HG02885 (cell line): ENCODE measurements around the gene FKRP.
"Not testable (repeated sequence)": the region's sequence is repeated elsewhere in the genome, so short reads cannot be mapped to it uniquely, and the experiment has no call there.

Experiments used
- ATAC-seq: cut with Tn5 transposase; IDR thresholded peaks from one replicate; pipeline ENCODE4 v1.9.1; 2021; ENCODE audit warnings: mild to moderate bottlenecking; ENCODE audit not compliant: unreplicated experiment, poor library complexity

Gene FKRP, protein sequence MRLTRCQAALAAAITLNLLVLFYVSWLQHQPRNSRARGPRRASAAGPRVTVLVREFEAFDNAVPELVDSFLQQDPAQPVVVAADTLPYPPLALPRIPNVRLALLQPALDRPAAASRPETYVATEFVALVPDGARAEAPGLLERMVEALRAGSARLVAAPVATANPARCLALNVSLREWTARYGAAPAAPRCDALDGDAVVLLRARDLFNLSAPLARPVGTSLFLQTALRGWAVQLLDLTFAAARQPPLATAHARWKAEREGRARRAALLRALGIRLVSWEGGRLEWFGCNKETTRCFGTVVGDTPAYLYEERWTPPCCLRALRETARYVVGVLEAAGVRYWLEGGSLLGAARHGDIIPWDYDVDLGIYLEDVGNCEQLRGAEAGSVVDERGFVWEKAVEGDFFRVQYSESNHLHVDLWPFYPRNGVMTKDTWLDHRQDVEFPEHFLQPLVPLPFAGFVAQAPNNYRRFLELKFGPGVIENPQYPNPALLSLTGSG

DNA sequence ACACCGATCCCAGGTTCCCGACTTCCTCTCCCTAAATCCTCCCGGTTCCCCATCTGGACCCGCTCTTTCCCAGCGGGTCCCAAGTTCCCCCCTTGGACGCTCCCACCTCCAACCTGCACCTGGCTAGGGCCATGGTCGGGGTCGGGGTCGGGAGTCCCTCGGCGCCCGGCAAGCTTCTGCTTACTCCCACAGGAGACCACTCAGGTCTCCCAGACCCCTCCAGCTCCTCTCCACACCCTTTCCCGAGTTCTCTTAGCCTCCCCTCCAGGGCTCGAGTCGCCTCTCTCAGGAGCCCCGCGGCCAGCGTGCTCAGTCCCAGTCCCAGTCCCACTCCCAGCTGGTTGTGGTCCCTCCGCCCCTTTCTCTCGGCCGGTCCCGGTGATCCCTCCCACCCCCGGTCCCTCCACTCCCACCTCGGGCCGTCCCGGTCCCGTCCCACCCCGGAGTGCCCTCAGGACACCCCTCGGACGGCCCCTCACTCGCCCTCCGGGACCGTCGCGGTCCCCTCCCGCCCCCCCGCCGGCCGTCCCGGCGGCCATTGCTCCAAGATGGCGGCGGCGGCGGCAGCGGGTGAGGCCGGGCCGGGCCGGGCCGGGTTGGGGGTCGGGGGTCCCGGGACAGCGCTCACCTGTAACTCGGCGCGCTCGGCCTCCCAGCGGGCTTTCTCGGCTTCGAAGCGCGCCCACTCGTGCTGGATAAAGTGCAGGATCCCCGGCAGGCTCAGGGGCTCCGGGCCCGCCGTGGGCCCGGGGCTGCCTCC, at the start of gene FKRP:
FKRP (plus strand) TSS at position 537 of the 760 bp plus-strand sequence. CDS start 9,394 bp downstream, outside the sequence.
- peak; percentile 56 for ATAC-seq

DNA sequence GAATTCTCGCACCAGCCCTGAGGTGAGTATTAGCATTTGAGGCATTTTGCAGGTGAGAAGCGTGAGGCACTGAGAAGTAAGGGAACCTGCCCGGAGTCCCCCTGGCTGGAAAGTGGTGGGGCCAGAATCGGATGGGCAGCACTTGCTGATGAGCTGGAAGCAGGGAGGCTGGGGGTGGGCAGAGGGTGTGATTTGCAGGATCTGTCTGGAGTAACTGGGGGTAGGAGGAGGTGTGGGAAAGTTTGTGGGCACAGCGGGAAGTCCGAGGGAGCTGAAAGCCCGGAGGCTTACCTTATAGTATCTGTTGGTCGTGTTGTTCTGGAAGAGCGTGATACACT, 49.0 kb upstream of the FKRP start:
- no peak for ATAC-seq

DNA sequence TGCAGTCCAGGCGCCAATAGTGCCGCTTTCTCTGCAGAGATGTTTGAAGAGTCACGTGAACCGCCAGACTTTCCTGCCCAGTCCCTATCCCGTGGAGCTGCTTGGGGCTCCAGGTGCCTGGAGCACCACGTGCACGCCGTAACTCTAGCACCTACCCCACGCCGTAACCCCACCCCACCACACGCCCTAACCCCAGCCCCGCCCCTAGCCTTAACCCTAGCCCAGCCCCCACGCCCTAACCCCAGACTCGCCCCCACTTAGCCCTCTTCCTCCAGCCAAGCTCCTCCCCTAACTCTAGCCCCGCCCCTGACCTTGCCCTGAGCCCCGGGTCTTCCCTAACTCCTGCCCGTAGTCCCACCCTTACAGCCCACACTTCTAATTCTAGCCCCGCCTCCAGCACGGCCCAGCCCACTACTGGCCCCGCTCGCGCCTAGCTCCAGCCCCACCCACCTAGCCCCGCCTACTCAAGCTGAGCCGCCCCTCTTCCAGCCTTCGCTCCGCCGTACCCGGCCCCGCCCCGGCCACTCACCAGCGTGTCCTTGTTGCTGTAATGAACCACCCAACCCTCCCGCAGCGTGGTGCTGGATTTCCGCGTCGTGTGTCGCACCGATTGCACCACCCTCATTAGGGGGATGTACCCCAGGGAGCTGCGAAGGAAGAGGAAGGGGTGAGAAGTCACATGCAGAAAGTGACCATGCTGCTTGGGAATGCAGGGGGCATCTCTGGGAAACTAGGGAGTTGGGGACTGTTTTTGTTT, 48.5 kb upstream of the FKRP start:
- ATAC-seq, result no peak

DNA sequence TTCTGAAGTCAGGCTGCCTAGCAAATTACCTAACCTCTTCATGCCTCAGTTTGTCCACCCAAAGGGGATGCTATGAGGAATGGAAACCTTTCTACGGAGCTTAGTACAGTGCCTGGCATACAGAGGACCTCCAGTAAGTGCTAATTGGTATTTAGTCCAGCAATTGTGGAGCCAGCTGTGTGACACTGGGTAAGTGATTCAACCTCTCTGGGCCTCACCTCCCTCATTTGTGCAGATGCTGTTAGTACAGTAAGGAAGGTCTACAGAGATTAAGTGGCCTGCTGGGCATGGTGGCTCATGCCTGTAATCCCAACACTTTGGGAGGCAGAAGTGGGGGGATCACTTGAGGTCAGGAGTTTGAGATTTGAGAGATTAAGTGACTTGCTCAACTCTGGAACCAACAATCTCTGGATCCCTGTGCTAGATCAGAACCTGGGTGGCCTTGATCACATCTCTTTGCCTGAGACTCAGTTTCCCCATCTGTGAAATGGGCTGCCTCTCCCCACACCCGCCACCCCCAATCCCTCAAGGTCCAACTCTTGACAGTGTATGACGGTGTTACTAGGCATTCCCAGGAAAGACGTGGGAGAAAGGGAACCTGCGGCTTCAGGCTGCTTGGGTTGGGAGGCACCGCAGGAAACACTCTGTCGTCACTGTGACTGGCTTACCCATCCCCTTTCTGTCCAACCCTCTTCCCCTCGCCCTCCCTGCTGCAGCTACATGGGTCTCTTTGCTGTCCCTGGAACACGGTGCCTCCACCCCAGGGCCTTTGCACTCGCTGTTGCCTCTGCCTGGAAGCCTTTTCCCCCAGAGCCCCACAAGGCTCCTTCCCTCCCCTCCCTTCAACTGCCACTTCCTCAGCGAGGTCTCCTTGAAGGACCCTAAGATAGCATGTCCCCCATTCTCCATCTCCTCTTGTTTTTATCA, 47.2 kb upstream of the FKRP start:
- ATAC-seq, result no peak

DNA sequence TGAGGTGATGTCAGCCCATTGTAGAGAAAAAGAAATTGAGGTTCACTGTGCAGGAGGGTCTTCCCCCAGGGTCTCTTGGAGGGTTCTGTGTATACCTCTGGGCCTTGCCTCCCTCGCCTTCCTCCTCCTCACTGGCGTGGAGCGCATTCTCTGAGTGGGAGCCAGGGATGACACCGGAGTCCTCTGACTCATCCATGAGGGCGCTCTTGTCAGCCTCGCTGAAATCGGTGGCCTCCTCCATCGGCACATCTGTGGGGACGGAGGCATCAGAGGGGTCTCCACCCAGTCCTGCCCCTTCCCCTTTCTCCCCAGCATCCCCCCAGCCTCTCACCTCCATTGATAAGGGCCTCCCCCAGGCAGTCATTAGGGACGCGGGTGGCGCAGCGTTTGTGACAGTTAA, 45.2 kb upstream of the FKRP start:
- no peak for ATAC-seq

DNA sequence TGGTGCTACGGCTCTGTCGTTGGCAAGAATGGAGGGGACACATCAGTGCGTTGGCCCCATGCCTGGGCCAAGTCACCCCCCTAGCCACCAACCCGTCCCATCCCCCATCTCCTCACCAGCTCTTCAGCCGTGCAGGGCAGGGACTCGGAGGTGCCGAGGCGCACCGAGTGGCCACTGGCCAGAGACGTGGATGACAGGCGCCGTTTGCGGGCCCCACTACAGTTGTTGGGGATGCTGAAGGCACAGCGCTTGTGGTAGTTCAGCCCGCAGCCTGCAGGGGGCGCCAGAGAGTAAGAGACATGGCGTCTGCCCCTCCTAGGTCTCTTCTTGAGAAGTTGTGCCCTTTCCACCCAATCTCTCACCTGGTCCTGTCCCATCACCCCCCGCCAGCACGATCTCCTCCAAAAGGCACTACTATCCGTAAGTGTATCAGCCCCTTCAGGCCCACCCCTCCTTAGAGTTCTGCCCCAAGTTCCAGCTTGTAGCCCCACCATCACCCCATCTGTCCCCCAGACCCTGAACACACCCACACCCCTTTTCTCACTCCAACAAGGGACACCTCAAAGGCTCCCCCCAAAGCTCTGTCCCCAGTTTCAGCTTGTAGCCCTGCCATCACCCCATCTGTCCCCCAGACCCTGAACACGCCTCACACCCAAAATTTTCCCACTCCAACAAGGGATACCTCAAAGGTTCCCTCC, 41.3 kb upstream of the FKRP start:
- ATAC-seq, result no peak

DNA sequence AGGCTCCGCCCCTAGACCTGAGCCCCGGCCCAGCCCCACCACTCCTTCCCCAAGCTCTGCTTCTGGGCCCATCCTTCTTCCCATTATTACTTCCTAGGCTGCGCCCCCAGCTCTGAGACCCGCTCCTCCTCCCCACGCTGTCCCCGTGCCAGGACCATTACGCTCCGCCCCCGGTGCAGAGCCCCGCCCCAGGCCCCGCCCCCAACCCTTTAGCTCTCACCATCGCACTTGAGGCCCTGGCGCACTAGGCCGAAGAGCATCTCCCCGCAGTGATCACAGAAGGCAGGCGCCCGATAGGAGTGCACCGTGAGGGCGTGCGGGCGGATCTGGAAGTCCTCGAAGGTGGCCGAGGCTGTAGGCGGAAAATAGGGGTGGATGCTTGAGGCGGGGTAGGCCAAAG, 35.2 kb upstream of the FKRP start:
- no peak for ATAC-seq

DNA sequence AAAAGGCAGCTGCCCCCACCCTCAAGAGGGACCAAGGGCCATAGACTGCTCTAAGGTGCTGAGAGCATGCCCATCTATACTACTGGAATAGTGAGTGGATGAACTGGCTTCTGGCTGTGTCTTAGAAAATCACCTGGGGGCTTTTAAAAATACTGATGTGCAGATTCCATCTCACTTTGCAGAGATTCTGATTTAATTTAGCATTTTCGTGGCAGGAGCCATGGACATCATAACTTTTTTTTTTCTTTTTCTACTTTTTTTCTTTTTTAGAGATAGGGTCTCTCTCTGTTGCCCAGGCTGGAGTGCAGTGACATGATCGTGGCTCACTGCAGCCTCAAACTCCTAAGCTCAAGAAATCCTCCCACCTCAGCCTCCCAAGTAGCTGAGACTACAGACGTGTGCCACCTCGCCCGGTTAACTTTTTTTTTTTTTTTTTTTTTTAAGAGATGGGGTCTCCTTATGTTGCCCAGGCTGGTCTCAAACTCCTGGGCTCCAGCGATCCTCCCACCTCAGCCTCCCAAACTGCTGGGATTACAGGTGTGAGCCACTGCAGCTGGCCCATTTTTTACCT, 33.0 kb upstream of the FKRP start:
- ATAC-seq, result not testable (repeated sequence)

DNA sequence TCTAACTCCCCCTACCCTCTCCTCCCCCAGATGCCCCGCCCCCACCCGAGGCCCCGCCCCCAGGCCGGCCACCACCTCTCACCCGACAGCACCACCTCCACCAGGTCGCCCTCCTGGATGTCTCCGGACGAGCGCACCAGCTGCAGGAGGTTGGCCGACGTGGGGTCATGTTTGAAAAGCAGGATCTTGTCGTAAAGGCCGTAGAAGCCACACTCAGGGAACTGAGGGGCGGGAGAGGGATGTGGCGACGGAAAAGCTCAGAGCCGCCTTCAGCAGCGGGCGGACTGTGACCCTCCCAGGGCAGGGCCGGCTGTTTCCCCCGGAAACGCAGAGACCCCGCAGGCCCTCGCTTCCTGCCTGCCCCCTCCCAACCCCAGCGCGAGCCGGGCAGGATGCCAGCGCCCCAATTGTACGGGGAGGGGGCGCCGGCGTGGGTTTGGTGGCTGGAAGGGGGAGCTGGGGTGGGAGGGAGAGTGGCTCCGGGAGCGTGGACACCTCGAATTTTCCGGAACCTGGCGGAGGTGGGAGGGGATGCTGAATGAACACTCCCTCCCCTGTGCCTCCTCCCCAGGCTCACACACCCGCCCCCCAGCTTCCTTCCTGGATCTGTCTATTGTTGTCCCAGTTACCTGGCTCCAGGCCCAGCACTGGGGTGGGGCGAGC, 31.9 kb upstream of the FKRP start:
- ATAC-seq, result peak; percentile 12

DNA sequence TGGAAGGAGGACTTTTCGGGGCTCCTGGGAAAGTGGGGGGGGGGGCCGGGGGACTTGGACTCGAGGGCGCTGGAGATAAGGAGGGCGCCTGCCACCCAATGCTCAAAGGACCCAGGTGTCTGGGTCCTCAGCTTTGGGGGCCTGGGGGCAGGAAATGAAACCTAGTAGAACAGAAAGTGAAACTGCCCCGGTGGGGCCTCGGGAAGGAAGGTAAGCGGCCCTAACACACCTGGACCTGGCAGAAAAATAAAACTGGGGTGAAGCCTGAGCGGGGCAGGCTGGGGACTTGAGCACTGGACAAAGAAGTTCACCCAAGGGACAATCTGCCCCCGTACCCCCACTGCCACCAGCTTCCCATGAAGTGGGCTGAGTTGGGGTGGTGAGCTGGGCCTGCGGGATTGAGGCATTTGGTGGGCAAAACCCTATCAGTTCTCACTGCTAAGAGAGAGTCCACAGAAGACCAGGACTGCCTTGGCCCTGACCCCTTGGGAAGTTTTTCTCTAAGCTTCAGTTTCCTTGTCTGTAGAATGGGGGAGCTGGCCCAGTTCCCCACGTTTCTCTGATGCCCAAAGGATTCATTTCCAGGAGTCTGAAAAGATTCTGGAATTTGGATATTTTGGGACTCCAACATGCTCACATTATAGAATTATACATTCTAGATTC, 31.3 kb upstream of the FKRP start:
- ATAC-seq, result peak; percentile 30

DNA sequence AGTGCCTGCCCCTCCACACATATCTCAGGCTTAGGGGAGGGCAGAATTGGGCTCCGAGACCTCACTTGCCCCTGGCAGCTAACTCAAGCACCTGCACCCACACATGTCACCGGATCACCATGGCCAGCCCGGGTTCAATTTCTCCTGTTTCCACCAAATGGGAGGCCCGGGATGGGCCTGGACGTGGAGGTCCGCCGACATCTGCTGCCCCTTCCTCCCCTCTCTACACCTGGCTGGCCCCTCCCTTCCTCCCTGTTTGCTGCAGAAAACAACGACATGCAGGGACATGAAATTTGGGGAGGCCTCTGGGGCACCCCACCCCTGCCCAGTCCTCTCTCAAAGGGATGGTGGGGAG, 30.3 kb upstream of the FKRP start:
- ATAC-seq, result no peak

DNA sequence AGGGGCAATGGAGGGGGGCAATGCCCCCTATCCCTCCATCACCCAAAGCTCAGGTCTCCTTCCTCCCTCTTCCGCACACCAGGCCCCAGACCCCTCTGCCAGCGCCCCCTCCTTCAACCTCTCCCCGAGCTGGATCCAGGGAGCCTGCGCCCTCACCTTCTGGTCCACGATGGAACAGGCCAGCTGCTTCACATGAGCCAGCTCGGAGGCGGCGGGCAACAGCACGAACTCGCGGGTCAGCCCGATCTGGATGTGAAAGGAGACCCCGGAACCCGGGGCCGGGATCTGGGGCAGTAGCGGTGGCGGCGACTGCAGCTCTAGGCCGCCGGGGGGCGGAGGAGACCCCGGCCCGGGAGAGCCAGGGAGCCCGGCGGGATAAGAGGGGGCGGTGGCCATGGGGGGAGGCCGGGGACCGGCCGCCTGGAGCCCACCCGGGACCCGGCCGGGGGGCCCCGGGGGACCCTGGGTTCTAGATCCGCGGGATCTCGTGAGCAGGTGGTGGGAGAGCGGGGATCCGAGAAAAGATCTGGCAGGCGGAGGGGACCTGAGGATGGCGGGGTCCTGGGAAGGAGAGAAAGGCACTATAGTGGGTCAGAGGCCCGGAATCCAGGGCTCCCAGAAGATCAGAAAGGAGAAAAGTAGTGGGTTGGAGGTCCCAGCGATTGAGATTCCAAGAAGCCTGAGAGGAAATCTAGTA, 29.7 kb upstream of the FKRP start:
- ATAC-seq, result no peak

DNA sequence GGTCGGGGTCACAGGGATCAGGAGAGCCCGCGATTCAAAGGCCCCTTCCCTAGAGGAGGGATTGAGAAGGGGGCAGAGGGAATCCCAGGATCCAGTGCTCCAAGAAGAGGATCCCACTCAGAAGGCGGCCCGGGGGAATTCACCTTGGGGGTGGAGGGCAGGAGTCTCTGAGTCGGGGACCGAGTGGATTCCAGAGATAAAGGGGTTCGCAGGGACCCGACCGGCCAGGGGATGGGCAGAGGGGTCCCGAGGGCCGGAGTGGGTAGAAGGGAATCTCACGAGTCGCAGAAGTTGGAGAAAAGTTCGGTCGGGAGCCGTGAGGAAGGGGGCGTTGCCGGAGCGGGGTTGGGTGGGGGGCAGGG, 29.2 kb upstream of the FKRP start:
- ATAC-seq, result no peak

DNA sequence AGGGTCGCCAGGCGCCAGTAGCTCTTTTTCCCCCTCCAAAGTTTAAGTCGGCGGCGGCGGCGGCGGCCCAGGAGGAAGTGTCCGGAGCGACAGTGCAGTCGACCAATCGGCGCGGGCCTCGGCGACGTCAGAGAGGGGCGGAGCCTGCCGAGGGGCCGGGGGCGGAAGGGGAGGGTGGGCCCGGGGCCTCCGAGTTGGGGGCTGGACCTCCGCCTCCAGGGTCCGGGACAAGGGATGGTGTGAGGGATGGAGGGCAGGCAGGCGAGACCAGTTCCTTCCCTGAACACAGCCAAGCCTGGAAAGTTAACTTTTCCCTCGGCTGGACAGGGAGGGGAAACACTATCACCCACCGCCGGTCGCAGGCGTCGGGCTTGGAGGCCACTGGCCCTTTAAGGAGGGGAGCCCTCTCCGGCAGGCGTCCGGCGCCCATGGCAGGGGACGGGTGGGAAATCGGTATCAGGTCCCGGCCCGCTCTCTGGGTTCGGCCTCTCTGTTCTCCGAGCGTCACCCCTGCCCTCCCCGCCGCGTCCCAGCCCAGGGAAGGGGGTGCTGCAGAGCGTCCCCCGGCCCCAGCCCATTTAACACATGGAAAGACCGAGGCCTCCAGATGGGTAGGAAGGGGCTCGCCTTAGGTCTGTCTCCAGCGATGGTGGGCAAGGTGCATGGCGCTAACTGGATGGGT, 28.7 kb upstream of the FKRP start, which contains the start of gene PRKD2:
PRKD2 (minus strand) TSS at position 81 of the 682 bp plus-strand sequence. CDS start 744 bp downstream, outside the sequence.
- peak; percentile 52 for ATAC-seq

DNA sequence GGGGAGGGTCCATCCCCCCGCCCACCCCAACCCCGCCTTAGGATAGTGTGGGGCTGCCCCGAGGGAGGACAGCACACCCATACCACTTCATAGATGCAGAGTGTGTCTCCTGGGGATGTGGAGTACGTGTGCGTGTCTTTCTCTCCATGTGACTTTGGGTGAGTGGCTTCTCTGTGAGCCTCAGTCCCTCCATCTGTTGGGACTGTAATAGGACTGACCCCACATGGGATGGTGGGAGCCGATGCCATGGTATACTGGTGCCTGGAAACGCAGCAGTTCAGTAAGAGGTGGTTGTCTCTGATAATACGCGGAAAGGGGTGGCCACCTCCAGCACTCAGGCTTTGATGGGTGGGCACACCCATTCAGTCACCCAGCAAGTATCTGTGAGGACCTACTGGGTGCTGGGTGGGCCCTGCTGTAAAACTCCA, 28.1 kb upstream of the FKRP start:
- ATAC-seq, result no peak

DNA sequence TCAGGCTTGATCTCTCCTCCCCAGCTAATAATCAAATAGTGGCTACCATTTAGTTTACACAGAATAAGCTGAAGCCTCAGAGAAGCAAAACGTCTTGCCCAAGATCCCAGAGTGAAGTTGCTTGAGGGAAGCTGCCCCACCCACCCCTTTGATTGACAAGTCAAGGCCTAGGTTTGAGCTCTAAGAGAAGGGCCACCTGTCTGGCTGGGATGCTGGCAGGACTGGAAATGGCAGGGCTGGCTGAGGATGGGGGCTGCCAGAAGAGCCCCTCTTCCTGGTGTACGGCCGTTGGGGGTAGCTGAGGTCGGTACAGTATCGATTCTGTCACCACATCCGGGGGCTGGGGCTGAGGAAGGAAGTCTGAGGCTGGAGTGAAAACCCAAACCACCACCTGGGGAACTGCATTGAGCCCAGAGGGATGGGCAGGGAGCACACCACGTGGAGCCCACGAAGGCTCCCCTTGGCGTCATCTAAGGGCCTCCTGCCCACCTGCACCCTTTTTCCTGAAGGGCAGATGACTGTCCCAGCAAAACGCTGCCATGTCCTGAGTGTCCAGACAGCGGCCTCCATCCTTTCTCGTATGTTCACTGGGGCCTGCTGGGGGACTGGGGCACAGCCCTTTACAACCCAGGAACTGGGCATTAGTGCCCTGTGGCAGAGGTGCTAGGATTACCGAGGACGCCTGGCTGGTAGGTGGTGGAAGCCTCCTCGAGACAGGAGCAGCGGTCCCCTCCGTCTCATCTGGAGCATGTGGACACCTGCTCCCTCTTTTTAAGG, 27.5 kb upstream of the FKRP start:
- ATAC-seq, result peak; percentile 23
